Measurements from ENCODE around the gene CDC20. TPM values are rescaled to one million over a fixed set of nuclear protein-coding genes. Genes with fewer than 3 reads are reported as not detected.

Gene CDC20
- total RNA-seq, 1 experiment from 2014 or later, result 349 TPM

DNA sequence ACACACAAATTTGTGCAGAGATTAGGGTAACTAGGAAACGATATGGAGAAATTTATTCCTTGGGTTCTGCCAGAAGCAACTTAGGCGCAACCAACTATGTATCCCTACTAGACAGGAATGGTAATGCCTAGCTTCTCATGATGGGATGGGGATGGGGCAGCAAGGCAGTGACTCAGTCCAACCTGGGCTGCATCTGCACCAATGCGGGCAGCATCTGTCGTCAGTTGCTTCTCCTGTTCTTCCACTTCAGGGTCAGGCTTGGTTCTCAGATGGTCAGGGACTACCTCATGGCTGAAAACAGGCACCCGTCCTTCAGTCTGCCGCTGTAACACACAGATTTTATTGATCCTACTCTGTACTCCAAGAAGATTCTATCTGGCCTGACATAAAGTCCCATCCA lies 27.9 kb downstream of the CDC20 start:
- DNase-seq, result no peak
- Histone ChIP-seq H3F3A (ENCODE audit: low read length, unreplicated experiment) (no peaks in the 10 kb centered on the region), H3K27ac (ENCODE audit: low read length) (no peak overlapping the region), H4K20me1 (ENCODE audit: low read length) (peaks cover 7% of the 10 kb centered on the region; the same call in 1 of the 2 replicates), H3K36me3 (ENCODE audit: low read depth, low read length) (peaks cover 39% of the 10 kb centered on the region), H3K9me2 (replicated peaks; ENCODE audit: low read length) (no peaks in the 10 kb centered on the region), H3K4me2 (ENCODE audit: low read length) (no peak overlapping the region), H3K9ac (ENCODE audit: low read length) (no peak overlapping the region), H3K4me1 (ENCODE audit: insufficient read depth, low read length) (peaks cover 22% of the 10 kb centered on the region), H3K27me3 (ENCODE audit: low read length) (no peaks in the 10 kb centered on the region), H3K4me3 (ENCODE audit: low read length) (no peak overlapping the region), H3K9me3 (ENCODE audit: low read length) (no peaks in the 10 kb centered on the region), H2AFZ (ENCODE audit: low read length) (no peak overlapping the region), H3K79me2 (ENCODE audit: low read length) (peaks cover 48% of the 10 kb centered on the region)
- intact Hi-C loops (cut with micrococcal nuclease), result no loop called here
- BruUV-seq (replicated peaks), result no TSS peak
- no peak for ATAC-seq
- POLR2A ChIA-PET (ENCODE audit: unreplicated experiment), result no interaction called here
- CTCF ChIA-PET, result no interaction called here
- TF ChIP-seq, protein P1, sequence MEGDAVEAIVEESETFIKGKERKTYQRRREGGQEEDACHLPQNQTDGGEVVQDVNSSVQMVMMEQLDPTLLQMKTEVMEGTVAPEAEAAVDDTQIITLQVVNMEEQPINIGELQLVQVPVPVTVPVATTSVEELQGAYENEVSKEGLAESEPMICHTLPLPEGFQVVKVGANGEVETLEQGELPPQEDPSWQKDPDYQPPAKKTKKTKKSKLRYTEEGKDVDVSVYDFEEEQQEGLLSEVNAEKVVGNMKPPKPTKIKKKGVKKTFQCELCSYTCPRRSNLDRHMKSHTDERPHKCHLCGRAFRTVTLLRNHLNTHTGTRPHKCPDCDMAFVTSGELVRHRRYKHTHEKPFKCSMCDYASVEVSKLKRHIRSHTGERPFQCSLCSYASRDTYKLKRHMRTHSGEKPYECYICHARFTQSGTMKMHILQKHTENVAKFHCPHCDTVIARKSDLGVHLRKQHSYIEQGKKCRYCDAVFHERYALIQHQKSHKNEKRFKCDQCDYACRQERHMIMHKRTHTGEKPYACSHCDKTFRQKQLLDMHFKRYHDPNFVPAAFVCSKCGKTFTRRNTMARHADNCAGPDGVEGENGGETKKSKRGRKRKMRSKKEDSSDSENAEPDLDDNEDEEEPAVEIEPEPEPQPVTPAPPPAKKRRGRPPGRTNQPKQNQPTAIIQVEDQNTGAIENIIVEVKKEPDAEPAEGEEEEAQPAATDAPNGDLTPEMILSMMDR (conservative IDR thresholded peaks at IDR 0.05; ENCODE audit: low read depth, low read length), result no peak
- TF ChIP-seq EZH2 (IDR thresholded peaks at IDR 0.05; ENCODE audit: low read length, unreplicated experiment) (no peak), EZH2phosphoT487 (IDR thresholded peaks at IDR 0.05; ENCODE audit: borderline replicate concordance, low read length) (no peak)

DNA sequence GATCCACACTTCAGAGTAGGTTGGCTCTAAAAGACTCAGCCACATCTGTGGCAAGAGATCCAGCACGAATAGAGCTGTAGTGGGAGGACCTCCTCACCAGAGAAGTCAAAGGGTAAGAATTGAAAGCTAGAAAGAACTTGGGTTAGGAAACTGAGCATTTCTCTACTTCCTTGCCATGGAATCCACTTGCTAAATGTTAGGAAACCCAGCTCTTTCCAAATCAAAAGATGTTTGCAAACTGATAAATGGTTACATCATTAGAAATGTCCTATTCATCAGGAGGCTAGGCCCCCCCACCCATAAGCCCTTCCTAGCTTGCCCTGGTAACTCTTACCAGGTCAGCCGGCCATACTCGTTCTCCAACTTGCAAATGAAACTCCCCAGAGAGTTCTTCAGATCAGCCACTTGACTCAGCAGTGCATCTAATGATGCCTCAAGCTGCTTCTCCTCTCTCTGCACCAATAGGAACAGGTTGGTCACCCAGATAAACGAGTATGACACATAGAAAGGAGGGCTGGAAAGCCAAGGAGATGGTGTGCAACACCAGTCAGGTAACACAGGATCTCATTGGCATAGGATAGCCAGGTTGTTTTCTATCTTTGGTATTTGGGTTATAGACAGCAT lies 29.3 kb downstream of the CDC20 start:
- Histone ChIP-seq H3K9me3 (ENCODE audit: low read length) (no peaks in the 10 kb centered on the region), H3K79me2 (ENCODE audit: low read length) (peaks cover 48% of the 10 kb centered on the region), H3K36me3 (ENCODE audit: low read depth, low read length) (peaks cover 39% of the 10 kb centered on the region), H3K4me3 (ENCODE audit: low read length) (peak overlapping the region; percentile 87), H3K27ac (ENCODE audit: low read length) (peak overlapping the region; percentile 12), H3K27me3 (ENCODE audit: low read length) (no peaks in the 10 kb centered on the region), H2AFZ (ENCODE audit: low read length) (no peak overlapping the region), H3K9ac (ENCODE audit: low read length) (no peak overlapping the region), H4K20me1 (ENCODE audit: low read length) (peaks cover 7% of the 10 kb centered on the region; the same call in 1 of the 2 replicates), H3F3A (ENCODE audit: low read length, unreplicated experiment) (no peaks in the 10 kb centered on the region), H3K4me1 (ENCODE audit: insufficient read depth, low read length) (peaks cover 22% of the 10 kb centered on the region), H3K4me2 (ENCODE audit: low read length) (peak overlapping the region; percentile 87), H3K9me2 (replicated peaks; ENCODE audit: low read length) (no peaks in the 10 kb centered on the region)
- ChIA-PET CTCF (no interaction called here), POLR2A (ENCODE audit: unreplicated experiment) (no interaction called here)
- ATAC-seq, result no peak
- no TSS peak for BruUV-seq (replicated peaks)
- peak; percentile 72 for DNase-seq
- intact Hi-C loops (cut with micrococcal nuclease), result no loop called here
- TF ChIP-seq EZH2 (IDR thresholded peaks at IDR 0.05; ENCODE audit: low read length, unreplicated experiment), result no peak

GRCh38 chr1:43388613-43389012 lies 29.8 kb downstream of the CDC20 start:
- POLR2A ChIA-PET (ENCODE audit: unreplicated experiment), result no interaction called here
- Histone ChIP-seq H4K20me1 (ENCODE audit: low read length) (peaks cover 7% of the 10 kb centered on the region; the same call in 1 of the 2 replicates), H3K9ac (ENCODE audit: low read length) (peak overlapping the region; percentile 84), H3K9me2 (replicated peaks; ENCODE audit: low read length) (no peaks in the 10 kb centered on the region), H3K36me3 (ENCODE audit: low read depth, low read length) (peaks cover 39% of the 10 kb centered on the region), H3K79me2 (ENCODE audit: low read length) (peaks cover 48% of the 10 kb centered on the region), H3K27ac (ENCODE audit: low read length) (no peak overlapping the region), H3K4me3 (ENCODE audit: low read length) (peak overlapping the region; percentile 87), H3K4me2 (ENCODE audit: low read length) (peak overlapping the region; percentile 87), H2AFZ (ENCODE audit: low read length) (no peak overlapping the region), H3K4me1 (ENCODE audit: insufficient read depth, low read length) (peaks cover 22% of the 10 kb centered on the region), H3K9me3 (ENCODE audit: low read length) (no peaks in the 10 kb centered on the region), H3F3A (ENCODE audit: low read length, unreplicated experiment) (no peaks in the 10 kb centered on the region), H3K27me3 (ENCODE audit: low read length) (no peaks in the 10 kb centered on the region)
- intact Hi-C loops (cut with micrococcal nuclease), result loop anchor here (1.0 kb wide), 1 partner anchor 39 kb away; no protein-coding TSS in a partner anchor
- DNase-seq (no peak), ATAC-seq (no peak)
- no peak for TF ChIP-seq EZH2 (IDR thresholded peaks at IDR 0.05; ENCODE audit: low read length, unreplicated experiment)
- TF ChIP-seq, protein P1 (conservative IDR thresholded peaks at IDR 0.05; ENCODE audit: low read depth, low read length), result no peak
- no peak for TF ChIP-seq EZH2phosphoT487 (IDR thresholded peaks at IDR 0.05; ENCODE audit: borderline replicate concordance, low read length)
- CTCF ChIA-PET, result no interaction called here
- no TSS peak for BruUV-seq (replicated peaks)
